T-helper 22 cell (primary cell): Measurements from ENCODE around the gene MGAT2.
"Not testable (repeated sequence)": the region's sequence is repeated elsewhere in the genome, so short reads cannot be mapped to it uniquely, and the experiment has no call there.

ENCODE experiments used
- DNase-seq: peaks from one replicate; pipeline ENCODE4 v3.0.0-alpha.2; 2020; ENCODE audit warnings: low read depth

MGAT2 gene

DNA sequence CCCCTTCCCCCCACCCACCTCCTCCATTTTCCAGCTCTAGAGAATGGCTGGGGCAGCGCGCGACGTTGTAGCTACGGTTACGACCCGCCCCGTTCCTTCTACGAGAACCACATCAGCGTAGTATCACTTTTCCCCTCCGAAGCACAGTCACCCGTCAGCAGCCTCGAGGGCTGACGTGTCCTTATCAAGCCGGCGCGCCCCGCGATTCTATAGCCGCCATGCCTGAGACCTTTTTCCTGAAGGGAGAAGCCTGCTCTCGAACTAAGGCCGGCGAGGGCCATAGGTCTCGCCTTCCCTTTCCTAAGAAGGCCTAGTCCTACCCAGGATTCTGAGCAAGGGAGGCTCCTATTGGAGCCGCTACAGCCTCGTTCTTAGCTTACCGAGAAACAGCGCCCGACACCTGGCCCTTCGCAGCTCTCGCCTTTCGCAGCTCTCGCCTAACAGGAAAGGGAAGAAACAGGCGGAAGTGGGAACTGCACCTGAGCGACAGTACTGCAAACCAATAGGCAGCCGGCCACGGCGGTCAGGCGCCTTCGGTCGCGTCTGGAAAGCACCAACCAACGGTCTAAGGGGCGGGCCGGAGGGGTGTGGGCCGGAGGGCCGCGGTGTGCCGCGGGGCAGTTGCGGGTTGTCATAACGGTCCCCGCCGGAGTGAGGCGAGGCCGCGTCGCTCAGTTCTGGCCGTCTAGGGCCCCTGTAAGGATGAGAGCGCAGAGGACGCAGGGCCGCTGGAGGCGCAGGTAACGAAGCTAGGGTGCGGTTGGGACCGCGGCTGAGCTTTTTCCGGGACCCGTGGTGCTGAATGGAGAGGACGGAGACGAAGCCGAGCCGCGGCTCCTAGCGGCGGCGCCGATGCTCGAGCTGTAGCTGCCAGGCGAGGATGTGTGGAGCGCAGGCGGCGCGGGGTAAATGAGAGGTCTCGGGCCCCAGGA, at the start of gene MGAT2, which contains the start of gene RPL36AL:
MGAT2 (plus strand) TSS at position 618 of the 932 bp plus-strand sequence. CDS start 470 bp downstream, outside the sequence.
RPL36AL (minus strand) TSS at position 445 of the 932 bp plus-strand sequence. CDS start 1,522 bp downstream, outside the sequence.
- DNase-seq, result peak; percentile 91

DNA sequence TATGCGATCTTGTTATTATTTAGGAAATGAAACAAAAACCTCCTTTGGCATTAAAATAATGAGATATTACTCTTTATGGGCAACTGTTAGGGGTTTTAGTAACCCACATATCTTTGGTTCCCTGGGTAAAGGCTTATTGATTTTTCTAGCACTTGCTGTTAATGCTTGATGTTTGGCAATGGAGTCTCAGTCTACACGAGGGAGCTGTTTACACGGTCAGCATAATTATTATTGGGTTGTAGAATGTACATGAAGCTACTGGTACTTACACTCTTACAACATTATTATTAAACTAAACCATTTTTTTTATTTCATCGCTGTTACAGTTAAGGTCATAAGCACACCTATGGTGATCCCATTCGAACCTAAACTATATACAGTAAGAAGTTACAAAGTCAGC, 46.6 kb upstream of the MGAT2 start:
- no peak for DNase-seq

DNA sequence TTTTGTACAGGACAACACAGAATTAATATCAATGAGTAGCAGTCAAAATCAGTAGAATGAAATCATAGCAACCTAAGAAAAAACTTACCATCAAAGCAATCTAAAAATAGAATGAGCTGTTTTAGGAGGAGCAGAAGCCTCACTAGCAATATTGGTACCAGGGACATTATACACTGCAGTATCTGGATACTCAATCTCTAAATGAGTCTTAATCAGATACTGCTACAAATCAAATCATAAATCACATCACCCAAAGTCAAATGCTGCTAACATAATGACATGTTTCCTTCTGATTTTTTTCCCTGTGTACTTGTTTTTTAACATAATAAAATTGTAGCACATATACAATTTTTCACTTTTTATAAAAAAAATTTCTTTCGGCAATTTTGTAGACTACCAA, 42.5 kb upstream of the MGAT2 start:
- DNase-seq, result no peak

DNA sequence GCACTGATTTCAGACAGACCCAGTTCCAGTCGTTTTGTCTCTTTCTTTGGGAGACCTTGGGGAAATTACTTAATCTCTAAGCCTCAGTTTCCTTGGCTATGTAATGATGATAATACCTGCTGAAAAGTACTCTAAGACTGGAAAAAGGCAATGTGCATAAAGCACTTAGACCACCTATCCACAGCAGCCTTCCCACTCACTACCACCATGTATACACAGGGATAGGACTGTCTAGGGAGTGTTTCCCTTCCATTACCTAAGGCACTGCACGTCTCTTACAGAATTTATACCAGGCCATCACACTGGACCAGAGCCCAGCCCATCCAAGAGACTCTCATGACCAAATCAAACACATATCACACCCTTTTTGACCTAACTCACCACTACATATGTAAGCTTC, 40.8 kb upstream of the MGAT2 start:
- no peak for DNase-seq

DNA sequence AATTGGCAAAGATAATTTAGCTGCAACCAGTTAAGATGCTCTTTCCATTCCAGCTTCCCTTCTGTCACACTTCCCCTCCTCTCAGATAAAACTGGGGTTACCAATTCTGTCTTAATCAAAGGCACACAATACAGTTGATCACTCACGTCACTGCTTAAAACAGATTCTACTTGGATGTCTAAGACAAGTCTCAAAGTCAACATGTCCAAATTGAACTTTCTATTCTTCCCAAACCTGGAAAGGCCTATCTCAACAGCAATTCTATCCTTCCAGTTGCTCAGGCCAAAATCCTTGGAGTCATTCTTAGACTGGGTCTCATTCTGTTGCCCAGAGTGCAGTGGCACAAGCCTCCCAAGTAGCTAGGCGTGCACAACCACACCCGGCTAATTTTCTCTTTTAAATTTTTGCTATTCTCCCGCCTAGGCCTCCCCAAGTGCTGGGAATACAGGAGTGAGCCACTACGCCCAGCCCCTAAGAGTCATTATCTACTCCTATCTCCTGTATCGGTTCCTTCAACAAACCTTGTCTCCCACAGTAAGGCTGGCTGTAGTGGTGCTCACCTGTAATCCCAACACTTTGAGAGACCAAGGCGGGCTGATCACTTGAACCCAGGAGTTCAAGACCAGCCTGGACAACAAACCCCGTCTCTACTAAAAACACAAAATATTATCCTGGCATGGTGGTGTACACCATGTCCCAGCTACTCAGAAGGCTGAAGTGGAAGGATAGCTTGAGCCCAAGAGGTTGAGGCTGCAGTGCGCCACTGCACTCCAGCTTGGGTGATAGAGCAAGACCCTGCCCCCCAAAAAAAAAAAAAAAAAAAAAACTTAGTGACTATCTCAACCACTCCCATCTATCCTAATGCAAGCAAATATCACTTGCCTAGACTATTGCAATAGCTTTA, 39.1 kb upstream of the MGAT2 start:
- no peak for DNase-seq

DNA sequence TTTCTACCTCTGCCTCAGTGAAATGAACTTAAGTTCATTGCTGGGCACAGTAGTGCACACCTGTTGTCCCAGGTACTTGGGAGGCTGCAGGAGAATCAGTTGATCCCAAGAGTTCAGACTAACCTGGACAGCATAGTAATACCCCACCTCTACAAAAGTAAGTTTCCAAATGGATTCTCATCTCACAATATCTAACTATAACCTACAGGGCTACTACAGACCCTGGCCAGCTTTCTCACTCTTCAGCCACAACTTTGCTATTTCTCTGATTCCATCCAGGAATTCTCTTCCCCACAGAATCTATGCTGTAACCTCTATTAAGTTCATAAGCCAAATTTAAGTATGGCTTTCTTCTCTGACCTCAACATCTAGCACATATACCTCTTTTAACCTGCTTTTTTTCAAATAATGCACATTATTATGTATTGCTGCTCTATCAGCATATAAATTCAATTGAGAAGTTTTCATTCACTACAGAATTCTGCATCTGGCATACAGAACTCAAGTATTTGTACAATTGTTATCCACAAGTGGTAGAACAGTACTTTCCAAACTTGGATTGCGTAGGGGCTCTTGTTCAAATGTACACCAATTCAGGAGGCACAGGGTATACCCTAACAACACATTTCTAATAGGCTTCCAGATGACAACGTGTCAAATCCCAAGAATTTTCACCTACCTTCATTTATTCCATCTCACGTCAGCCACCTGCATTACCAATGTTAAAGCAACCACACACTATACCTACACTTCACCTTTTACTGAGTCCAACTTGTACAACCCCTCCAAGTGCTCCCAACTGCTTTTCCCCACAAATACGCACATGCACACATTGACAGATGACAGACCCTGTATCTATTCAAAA, 38.3 kb upstream of the MGAT2 start:
- DNase-seq, result no peak

DNA sequence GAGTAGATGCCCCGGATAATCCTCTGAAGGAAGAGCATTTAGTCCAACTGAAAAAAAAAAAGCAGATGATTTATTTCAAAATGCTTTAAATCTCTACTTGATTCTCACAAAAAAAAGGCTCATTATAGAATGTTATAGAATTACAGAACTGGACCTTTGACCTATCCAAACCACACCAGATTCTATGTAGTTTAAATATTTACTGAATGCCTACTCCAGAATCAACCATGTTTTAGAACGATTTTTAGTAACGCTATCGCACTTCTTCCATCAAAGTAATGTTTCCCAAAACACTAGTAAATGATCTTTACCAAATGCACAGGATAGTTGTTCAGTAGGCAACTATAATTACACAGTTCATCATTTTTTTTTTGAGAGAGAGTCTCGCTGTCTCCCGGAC, 37.0 kb upstream of the MGAT2 start:
- DNase-seq, result no peak

DNA sequence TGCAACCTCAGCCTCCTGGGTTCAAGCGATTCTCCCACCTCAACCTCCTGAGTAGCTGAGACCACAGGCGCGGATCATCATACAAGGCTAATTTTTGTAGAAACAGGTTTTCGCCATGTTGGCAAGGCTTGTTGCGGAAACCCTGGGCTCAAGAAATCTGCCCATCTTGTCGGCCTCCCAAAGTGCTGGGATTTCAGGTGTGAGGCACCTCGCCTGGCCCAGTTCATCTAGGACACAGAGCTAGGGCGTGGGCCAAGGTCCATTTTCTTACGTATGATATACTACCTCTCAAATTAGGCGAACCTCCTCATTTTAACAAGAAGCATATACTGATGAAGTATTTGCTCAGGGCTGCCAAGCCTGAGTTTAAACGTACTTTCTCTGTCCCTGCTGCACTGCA, 36.5 kb upstream of the MGAT2 start:
- DNase-seq, result no peak

DNA sequence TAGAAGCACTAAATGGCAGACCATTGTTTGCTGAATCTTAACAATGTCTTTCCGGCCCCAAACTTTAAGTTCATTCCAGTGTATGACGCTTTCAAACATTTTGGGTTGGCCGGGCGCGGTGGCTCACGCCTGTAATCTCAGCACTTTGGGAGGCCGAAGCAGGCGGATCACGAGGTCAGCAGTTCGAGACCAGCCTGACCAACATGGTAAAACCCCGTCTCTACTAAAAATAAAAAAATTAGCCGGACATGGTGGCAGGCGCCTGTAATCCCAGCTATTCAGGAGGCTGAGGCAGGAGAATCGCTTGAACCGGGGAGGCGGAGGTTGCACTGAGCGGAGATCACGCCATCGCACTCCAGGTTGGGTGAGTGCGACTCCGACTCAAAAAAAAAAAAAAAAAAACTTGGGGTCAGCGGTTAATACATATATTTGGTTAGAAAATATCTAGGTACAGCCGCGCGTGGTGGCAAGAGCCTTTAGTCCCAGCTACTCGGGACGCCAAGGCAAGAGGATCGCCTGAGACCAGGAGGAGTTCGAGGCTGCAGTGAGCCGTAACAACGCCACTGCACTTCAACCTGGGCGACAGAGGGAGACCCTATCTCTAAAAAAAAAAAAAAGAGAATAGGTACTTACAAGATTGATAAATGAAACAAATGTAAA, 35.5 kb upstream of the MGAT2 start:
- DNase-seq, result not testable (repeated sequence)

DNA sequence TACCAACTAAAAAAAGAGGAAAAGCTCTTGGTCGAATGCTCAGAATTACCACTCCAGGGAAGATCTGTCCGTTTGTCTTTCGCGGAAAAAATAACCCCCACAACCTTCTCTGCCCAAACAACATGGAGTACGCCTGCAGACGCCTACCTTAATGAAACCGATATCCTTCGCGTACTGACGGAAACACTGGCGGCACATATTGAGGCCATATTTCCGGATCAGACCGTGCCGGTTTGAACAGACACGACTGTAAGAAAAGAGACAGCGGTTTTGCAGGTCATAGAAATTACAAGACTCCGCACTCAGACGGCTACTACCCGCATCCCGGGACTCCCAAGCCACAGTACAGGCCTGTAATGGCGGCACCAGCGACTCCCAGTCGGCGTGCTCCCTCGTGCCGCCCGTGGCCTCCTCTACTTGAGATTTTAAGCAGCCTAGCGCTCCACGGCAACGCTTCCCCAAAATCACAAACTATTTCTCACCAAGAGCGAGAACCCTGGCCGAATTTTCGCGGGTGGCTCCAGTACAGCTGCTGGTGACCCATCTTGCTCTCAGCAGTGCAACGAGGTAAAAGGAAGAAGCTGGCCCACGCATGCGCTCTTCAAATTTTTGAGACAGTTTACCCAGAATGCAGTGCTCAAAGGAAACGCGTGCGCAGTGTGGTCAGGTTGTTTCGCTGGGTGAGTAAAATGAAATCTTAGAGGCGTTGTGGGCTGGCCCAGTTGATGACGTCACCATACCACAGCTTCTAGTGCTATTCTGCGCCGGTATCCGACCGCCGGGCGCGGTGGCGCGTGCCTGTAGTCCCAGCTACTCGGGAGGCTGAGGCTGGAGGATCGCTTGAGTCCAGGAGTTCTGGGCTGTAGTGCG, 34.6 kb upstream of the MGAT2 start, which contains the start of gene RPS29:
RPS29 (minus strand) TSS at position 578 of the 870 bp plus-strand sequence; CDS start at position 544, 34 bp downstream.
- peak; percentile 95 for DNase-seq

DNA sequence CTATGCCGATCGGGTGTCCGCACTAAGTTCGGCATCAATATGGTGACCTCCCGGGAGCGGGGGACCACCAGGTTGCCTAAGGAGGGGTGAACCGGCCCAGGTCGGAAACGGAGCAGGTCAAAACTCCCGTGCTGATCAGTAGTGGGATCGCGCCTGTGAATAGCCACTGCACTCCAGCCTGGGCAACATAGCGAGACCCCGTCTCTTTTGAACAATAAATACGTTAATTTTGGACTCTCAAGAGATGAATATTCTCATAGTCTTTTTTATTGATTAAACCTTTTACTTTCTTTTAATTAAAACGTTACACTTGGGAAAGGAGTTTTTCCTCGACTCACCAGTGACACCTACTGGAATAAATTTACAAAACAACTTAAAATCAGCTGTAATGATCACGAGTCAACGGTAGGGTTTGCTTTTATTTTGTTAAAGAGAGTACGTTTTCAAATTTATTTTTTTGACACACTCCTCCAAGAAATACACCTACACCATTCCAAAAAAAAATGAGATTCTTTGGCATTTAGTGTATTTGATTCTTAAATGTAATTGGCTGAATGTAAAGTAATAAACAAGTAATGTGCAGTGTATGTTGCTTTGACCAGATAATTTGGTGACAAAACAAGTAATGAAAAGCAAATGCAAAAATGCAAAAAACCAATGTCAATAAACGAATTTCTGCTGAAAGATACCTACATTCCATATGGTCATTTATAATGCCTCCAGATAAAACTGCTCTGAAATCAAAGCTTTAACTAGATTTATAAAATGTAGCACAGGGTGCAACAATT, 33.7 kb upstream of the MGAT2 start:
- DNase-seq, result no peak

DNA sequence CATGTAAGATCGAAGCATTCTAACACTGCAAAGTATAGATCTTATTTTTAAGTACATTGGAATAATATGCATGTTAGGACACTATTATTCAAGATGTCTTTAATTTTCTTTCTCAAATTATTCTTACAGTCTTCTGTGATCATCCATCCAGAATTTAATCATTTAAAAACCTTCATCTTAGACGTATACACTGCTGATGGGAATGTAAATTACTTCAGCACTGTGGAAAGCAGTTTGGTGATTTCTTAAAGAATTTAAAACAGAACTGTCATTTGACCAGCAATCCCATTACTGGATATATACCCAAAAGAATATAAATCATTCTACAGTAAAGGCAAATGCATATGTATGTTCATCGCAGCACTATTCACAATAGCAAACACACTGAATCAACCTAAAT, 31.2 kb upstream of the MGAT2 start:
- DNase-seq, result no peak

DNA sequence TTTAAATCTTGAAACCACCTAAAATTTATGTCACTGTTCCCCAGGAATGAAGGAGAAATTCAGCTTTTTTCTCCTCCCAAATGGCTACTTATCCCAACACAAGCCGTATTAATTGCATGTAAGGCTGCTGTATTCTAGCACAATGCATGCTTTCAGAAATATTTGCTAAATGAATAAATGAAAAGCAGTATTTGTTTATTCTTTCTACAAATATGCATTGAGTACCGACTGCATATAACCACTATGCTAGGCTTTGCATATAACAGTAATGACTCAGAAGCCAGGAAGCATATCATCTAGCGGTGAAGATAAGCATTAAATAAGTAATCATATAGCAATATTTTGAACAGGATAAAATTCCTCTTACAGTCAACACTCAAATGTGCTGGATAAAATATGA, 27.6 kb upstream of the MGAT2 start:
- no peak for DNase-seq

DNA sequence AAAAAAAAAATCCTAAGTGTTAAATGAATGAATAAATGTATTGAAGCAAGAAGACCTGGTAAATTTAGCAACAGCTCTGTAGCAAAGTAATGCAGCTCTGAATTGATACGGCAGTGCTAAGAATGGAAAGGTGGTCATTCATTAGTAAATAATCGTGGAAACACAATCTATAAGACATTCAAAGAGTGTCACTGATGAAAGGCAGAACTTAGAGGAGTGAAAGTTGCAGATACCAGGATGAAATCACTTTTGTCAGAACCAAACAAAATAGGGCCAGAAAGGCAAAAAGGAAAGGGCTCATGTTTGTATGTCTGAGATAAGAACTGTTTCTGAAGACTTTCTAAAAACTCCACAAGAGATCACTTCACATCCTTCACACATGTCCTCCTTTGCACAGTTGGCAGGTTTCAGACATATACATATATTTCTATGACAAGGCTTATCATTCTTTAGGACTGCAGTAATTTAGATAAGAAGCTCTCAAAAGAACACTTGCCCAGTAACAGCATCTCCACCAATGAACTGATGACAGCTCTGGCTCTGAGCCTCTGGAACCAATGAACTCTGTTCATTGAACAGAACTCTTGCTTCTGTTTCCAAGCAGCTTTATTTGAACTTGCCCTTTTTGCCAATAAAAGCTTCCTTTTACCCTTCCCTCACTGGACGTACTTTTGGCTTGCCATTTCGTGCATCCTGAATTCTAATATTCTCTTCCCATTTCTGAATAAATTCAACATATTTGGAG, 26.1 kb upstream of the MGAT2 start:
- no peak for DNase-seq

DNA sequence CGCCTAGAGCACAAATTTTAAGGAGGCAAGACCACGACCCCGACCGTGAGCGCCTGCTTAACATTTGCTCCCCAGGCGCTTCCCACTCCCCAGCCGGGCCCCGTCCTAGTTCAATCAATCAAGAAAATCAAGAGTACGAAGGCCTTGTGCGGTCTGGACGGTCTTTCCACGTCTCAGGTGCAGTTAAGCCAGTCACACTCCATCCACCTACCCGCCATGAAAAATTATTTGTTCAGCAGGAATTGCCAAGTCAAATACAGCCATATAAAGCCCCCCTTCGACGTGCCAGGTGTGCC, 22.5 kb upstream of the MGAT2 start:
- DNase-seq, result no peak

DNA sequence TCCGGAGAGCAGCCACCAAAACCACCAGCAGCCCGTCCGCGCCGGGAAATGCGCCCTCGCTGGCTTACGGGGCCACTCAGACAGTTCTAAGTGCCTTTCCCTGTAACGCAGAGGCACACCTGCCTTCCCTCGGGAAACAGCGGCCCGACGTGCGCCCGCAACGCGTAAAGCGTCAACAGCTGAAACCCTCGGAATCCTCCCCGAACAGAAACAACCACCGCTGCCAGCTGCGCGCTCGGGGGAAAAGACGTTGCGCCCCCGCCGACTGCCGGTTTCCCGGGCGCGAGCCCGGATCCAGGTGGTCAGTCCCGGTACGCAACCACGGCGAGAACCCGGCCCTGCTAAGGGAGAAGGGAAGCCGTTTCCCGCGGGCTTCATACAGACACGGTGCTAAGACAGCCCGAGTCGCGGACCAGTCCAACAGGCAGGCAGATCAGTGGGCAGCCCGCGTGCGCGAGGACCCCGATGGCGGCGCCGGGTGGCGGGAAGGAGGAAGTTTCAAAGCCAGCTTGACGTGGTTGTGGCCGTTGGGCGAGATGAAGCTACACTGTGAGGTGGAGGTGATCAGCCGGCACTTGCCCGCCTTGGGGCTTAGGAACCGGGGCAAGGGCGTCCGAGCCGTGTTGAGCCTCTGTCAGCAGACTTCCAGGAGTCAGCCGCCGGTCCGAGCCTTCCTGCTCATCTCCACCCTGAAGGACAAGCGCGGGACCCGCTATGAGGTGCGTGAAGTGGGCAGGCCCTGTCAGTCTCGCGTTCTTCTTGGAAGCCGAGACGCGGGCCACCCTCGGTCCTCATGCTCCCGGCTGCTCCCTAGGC, 21.9 kb upstream of the MGAT2 start, which contains the start of gene LRR1:
LRR1 (plus strand) TSS at position 456 of the 816 bp plus-strand sequence; CDS start at position 537, 81 bp downstream.
- DNase-seq, result peak; percentile 64

DNA sequence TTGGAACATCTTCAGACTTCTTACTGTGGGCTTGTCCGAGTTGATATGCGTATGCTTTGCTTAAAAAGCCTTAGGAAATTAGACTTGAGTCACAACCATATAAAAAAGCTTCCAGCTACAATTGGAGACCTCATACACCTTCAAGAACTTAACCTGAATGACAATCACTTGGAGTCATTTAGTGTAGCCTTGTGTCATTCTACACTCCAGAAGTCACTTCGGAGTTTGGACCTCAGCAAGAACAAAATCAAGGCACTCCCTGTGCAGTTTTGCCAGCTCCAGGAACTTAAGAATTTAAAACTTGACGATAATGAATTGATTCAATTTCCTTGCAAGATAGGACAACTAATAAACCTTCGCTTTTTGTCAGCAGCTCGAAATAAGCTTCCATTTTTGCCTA, 13.0 kb upstream of the MGAT2 start:
- no peak for DNase-seq

DNA sequence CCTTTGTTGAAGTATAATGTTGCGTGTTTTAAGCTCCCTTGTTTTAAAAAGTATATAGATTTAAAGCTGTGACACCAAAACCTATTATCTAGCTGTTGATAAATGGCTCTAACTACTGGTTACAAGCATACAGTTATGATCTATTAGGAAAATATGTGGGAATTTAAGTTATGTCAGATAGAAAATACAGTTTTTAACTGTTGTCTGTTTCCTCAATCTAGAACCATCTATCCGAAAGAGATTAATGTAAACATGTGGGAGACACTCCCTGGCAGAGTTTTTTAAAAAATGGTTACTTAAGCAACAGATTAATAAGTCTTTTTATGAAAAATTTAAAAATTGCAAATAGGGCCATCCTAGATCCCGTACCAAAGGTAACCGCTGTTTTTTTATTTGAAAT, 8.3 kb upstream of the MGAT2 start:
- DNase-seq, result no peak
